H1 (cell line): ENCODE data around the gene NOM1. TPM values are rescaled to one million over a fixed set of nuclear protein-coding genes. Genes with fewer than 3 reads are reported as not detected.
A peak's percentile ranks its signal among the peaks of the same experiment; 100 is the strongest.

Experiments used
- CTCF ChIA-PET: fragments of 300-600 bp; sonication (Branson Sonifier 250); formaldehyde crosslinking; loops from one replicate; lab custom pipeline; 2021; ENCODE audit not compliant: partially characterized antibody; lab: Charles Lee
- POLR2A ChIA-PET: fragments of 300-600 bp; sonication (Branson Sonifier 250); formaldehyde crosslinking; loops from one replicate; lab custom pipeline; 2021; ENCODE audit warnings: inconsistent platforms; ENCODE audit not compliant: partially characterized antibody; lab: Charles Lee
- DNase-seq, 2 experiments: peaks; one replicate each; pipeline versions ENCODE4 v3.0.0 to v3.0.0-alpha.2; 2010 to 2022; ENCODE audit warnings: low spot score in 2 of 2, low read depth in 1 of 2, mixed read lengths in 1 of 2
- FAIRE-seq: peaks from 2 replicates; lab custom pipeline; 2011; peaks lifted over from hg19 to GRCh38; lab: Jason Lieb, UNC
- H2AFZ ChIP-seq: 2 replicates; pipeline ENCODE4 v1.8.1; 2012; ENCODE audit warnings: low read length, inconsistent platforms
- H2AK5ac ChIP-seq: 2 replicates; pipeline ENCODE4 v1.6.1; 2013; ENCODE audit warnings: low read depth, low read length
- H2BK120ac ChIP-seq: replicated peaks from 2 replicates; pipeline ENCODE3; 2013; ENCODE audit warnings: low read depth, low read length, inconsistent platforms
- H2BK12ac ChIP-seq: 2 replicates; pipeline ENCODE4 v1.6.1; 2013; ENCODE audit warnings: low read depth, low read length
- H2BK15ac ChIP-seq: 2 replicates; pipeline ENCODE4 v1.6.1; 2013; ENCODE audit warnings: low read length
- H2BK20ac ChIP-seq: 2 replicates; pipeline ENCODE4 v1.6.1; 2013; ENCODE audit warnings: low read length
- H2BK5ac ChIP-seq: 2 replicates; pipeline ENCODE4 v1.6.1; 2013; ENCODE audit warnings: low read depth, low read length
- H3K14ac ChIP-seq: 2 replicates; pipeline ENCODE4 v1.6.1; 2013; ENCODE audit warnings: inconsistent platforms; ENCODE audit not compliant: insufficient read length
- H3K18ac ChIP-seq: 2 replicates; pipeline ENCODE4 v1.6.1; 2013; ENCODE audit warnings: low read length; ENCODE audit errors: extremely low read depth
- H3K23ac ChIP-seq: 2 replicates; pipeline ENCODE4 v1.6.1; 2013; ENCODE audit warnings: inconsistent platforms; ENCODE audit not compliant: insufficient read length
- H3K23me2 ChIP-seq: 2 replicates; pipeline ENCODE4 v1.6.1; 2013; ENCODE audit warnings: low read depth, low read length
- H3K27ac ChIP-seq: 2 replicates; pipeline ENCODE4 v1.6.1; 2011; ENCODE audit warnings: low read depth, low read length, inconsistent platforms
- H3K27me3 ChIP-seq, 4 experiments: replicated peaks in 1 of 4; 1 replicate in 1 of 4; 2 replicates in 3 of 4; pipeline versions ENCODE4 v1.6.1 to v1.8.1; 2011 to 2013; ENCODE audit warnings: low read length in 3 of 4, mild to moderate bottlenecking in 3 of 4, inconsistent platforms in 2 of 4, mixed read lengths in 2 of 4, moderate library complexity in 1 of 4; ENCODE audit not compliant: control insufficient read depth in 3 of 4, insufficient read depth in 3 of 4; ENCODE audit errors: extremely low read depth in 1 of 4
- H3K36me3 ChIP-seq, 4 experiments: 2 replicates each; pipeline versions ENCODE4 v1.6.1 to v1.8.1; 2011 to 2013; ENCODE audit warnings: mild to moderate bottlenecking in 4 of 4, low read length in 3 of 4, moderate library complexity in 2 of 4, control low read depth in 1 of 4, inconsistent platforms in 1 of 4; ENCODE audit not compliant: insufficient read depth in 4 of 4, control insufficient read depth in 2 of 4
- H3K4ac ChIP-seq: replicated peaks from 2 replicates; pipeline ENCODE3; 2013; ENCODE audit warnings: low read length, low read depth, mixed read lengths, inconsistent platforms; ENCODE audit not compliant: insufficient read length
- H3K4me1 ChIP-seq, 4 experiments: replicated peaks in 1 of 4; 1 replicate in 1 of 4; 2 replicates in 3 of 4; pipeline versions ENCODE4 v1.6.1 to v1.8.1; 2011 to 2013; ENCODE audit warnings: low read length in 3 of 4, inconsistent platforms in 2 of 4, mixed read lengths in 1 of 4; ENCODE audit not compliant: insufficient read depth in 4 of 4, control insufficient read depth in 3 of 4
- H3K4me2 ChIP-seq, 2 experiments: 2 replicates each; pipeline versions ENCODE4 v1.6.1 to v1.8.1; 2011 to 2013; ENCODE audit warnings: low read depth in 2 of 2, low read length in 2 of 2, control low read depth in 1 of 2, inconsistent platforms in 1 of 2, mild to moderate bottlenecking in 1 of 2; ENCODE audit not compliant: insufficient read depth in 1 of 2
- H3K4me3 ChIP-seq, 4 experiments: fragments of 200-600, 300-600 bp in 1 of 4; sonication (generic), shearing (Covaris generic), sonication (Bioruptor Twin) in 1 of 4; 2 replicates each; pipeline versions ENCODE4 v1.5.1 to v1.8.1; 2011 to 2016; ENCODE audit warnings: low read length in 4 of 4, low read depth in 3 of 4, control low read depth in 2 of 4, inconsistent platforms in 2 of 4, mild to moderate bottlenecking in 2 of 4, mixed read lengths in 1 of 4, moderate library complexity in 1 of 4; ENCODE audit not compliant: insufficient read depth in 2 of 4; ENCODE audit errors: extremely low read depth in 1 of 4
- H3K56ac ChIP-seq: replicated peaks from 2 replicates; pipeline ENCODE3; 2013; ENCODE audit warnings: low read depth, mild to moderate bottlenecking, mixed read lengths, low read length, inconsistent platforms; ENCODE audit not compliant: insufficient read length
- H3K79me1 ChIP-seq: 2 replicates; pipeline ENCODE4 v1.6.1; 2013; ENCODE audit warnings: low read depth, low read length, control low read depth
- H3K79me2 ChIP-seq, 2 experiments: 2 replicates each; pipeline versions ENCODE4 v1.6.1 to v1.8.1; 2012 to 2013; ENCODE audit warnings: low read length in 2 of 2, mild to moderate bottlenecking in 2 of 2, inconsistent platforms in 1 of 2; ENCODE audit not compliant: insufficient read depth in 2 of 2, control insufficient read depth in 1 of 2
- H3K9ac ChIP-seq, 4 experiments: replicated peaks in 1 of 4; 1 replicate in 1 of 4; 2 replicates in 3 of 4; pipeline versions ENCODE4 v1.6.1 to v1.8.1; 2011 to 2013; ENCODE audit warnings: low read depth in 3 of 4, low read length in 3 of 4, control low read depth in 2 of 4, mild to moderate bottlenecking in 2 of 4, moderate library complexity in 2 of 4, inconsistent platforms in 1 of 4; ENCODE audit errors: extremely low read depth in 1 of 4
- H3K9me3 ChIP-seq, 2 experiments: 2 replicates each; pipeline versions ENCODE4 v1.6.1 to v1.8.1; 2012 to 2013; ENCODE audit warnings: mild to moderate bottlenecking in 2 of 2, moderate library complexity in 2 of 2, control low read depth in 1 of 2, inconsistent platforms in 1 of 2, low read depth in 1 of 2, low read length in 1 of 2, mixed read lengths in 1 of 2; ENCODE audit not compliant: insufficient read depth in 2 of 2
- H4K20me1 ChIP-seq, 2 experiments: replicated peaks in 1 of 2; 2 replicates each; pipeline versions ENCODE3 to v1.8.1; 2011 to 2013; ENCODE audit warnings: inconsistent platforms in 2 of 2, low read length in 2 of 2, mild to moderate bottlenecking in 1 of 2; ENCODE audit not compliant: insufficient read depth in 2 of 2, control insufficient read depth in 1 of 2
- H4K5ac ChIP-seq: 2 replicates; pipeline ENCODE4 v1.6.1; 2013; ENCODE audit warnings: low read length, low read depth, mixed read lengths, inconsistent platforms; ENCODE audit not compliant: insufficient read length
- H4K8ac ChIP-seq: 2 replicates; pipeline ENCODE4 v1.8.0; 2013; ENCODE audit warnings: mild to moderate bottlenecking, moderate library complexity, low read length, inconsistent platforms; ENCODE audit not compliant: insufficient read depth; ENCODE audit errors: extremely low read depth
- H4K91ac ChIP-seq: replicated peaks from 2 replicates; pipeline ENCODE3; 2013; ENCODE audit warnings: low read length, mixed read lengths, inconsistent platforms; ENCODE audit not compliant: insufficient read length
- NRF1 ChIP-seq: IDR thresholded peaks from 2 replicates; pipeline ENCODE4 v1.6.1; 2011; ENCODE audit warnings: mild to moderate bottlenecking, low read depth, low read length, improper control_type of control experiment
- WGBS, 2 experiments: shearing (Covaris generic) in 1 of 2; methylation state at CpG; one replicate each; pipeline versions ENCODE4 v1.1.6 to v1.1.7; 2013 to 2015; ENCODE audit warnings: low lambda C conversion rate in 2 of 2, mixed read lengths in 2 of 2, inconsistent platforms in 1 of 2, low coverage in 1 of 2, missing lambda C conversion rate in 1 of 2; ENCODE audit not compliant: insufficient replicate concordance in 2 of 2, insufficient coverage in 1 of 2, insufficient read length in 1 of 2; ENCODE audit errors: extremely low coverage in 1 of 2, missing lambda C conversion rate in 1 of 2; 5-methylcytosine and 5-hydroxymethylcytosine counted together
- polyA plus RNA-seq, 7 experiments: library from polyadenylated mRNA; depleted of rRNA in 3 of 7; stranded (reverse) in 5 of 7; unstranded in 2 of 7; fragments of >200 nt in 5 of 7; fragments of 200-250 nt in 2 of 7; gene quantifications; 1 replicate in 5 of 7; 2 replicates in 1 of 7; 4 replicates in 1 of 7; pipeline versions ENCODE4 v1.2.1 to v1.2.3, GENCODE V29; 2011 to 2013; ENCODE audit warnings: missing spikeins in 2 of 7, mixed read lengths in 2 of 7
- total RNA-seq: library from RNA; stranded (reverse); fragmentation: NEBNext Ultra II Directional; extraction: Animal tissue kit (Norgen Biotek cat#: 25700); gene quantifications from 2 replicates; pipeline ENCODE4 v1.2.1, GENCODE V29; 2021
- TF ChIP-seq, protein P1 (sequence below): IDR thresholded peaks from 2 replicates; pipeline ENCODE4 v1.6.1; 2012; ENCODE audit warnings: inconsistent platforms

NOM1 gene
- total and polyA plus RNA-seq, 2 of the 8 experiments (the other 6 are each of a cell fraction or from before 2014, with no cell fraction given) = 10.6 to 29.1 TPM

DNA sequence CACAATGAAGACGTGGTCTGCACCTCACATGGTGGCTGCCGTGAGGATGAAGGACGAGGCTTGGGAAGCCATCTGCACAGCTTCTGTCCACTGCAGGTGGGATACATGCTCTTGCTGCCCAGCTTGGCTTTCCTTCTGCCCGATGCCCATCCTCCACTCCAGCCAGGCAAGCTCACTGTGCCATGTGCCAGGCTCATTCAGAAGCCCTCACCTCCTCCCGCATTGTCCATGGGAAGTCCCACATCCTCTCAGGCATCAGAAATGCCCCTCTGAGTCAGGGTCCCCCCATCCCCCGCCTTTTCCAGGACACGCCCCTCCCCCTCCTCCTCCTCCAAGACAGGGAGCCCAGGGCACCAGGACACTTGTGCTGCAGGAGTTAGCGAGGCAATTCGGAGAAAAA lies 4.6 kb upstream of the NOM1 start:
- Histone ChIP-seq H3K23me2 (no peaks in the 10 kb centered on the region), H3K9me3 (peaks cover 7 to 14% of the 10 kb centered on the region in 2 experiments; a peak in 2 of 4 replicates), H3K36me3 (no peaks in the 10 kb centered on the region), H2AFZ (peak overlapping the region; percentile 71; the same call in 1 of the 2 replicates), H3K56ac (no peak overlapping the region), H2BK5ac (no peak overlapping the region), H3K4ac (no peak overlapping the region), H3K18ac (no peak overlapping the region), H2BK15ac (0 out of 2 replicates have a peak overlapping the region, but pooled peaks have one; percentile 55), H3K79me2 (peaks cover 0 to 1% of the 10 kb centered on the region in 2 experiments; a peak in 2 of 4 replicates), H3K9ac (no peak overlapping the region), H3K4me1 (peaks cover 0 to 18% (median 2%) of the 10 kb centered on the region in 4 experiments; a peak in 4 of 7 replicates), H4K5ac (no peak overlapping the region), H3K23ac (no peak overlapping the region), H3K14ac (no peak overlapping the region), H3K27me3 (no peaks in the 10 kb centered on the region), H3K4me2 (no peak overlapping the region), H4K8ac (no peak overlapping the region), H4K91ac (no peak overlapping the region), H2AK5ac (0 out of 2 replicates have a peak overlapping the region, but pooled peaks have one; percentile 26), H3K79me1 (no peaks in the 10 kb centered on the region; the same call in 1 of the 2 replicates), H2BK20ac (no peak overlapping the region), H3K4me3 (no peak overlapping the region), H4K20me1 (no peaks in the 10 kb centered on the region), H3K27ac (no peak overlapping the region), H2BK120ac (no peak overlapping the region), H2BK12ac (peak overlapping the region; percentile 68; the same call in 1 of the 2 replicates)
- TF ChIP-seq NRF1 = no peak
- TF ChIP-seq, protein P1, sequence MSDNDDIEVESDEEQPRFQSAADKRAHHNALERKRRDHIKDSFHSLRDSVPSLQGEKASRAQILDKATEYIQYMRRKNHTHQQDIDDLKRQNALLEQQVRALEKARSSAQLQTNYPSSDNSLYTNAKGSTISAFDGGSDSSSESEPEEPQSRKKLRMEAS = 0 out of 2 replicates have a peak, but pooled peaks have one; percentile 21
- DNase-seq (no peak), FAIRE-seq (no peak)
- POLR2A ChIA-PET = no interaction called here
- 81% methylated on average over 7 of the region's 9 CpGs; no CpG with 5 or more reads in 1 of the 2 experiments for WGBS, 2 experiments
- CTCF ChIA-PET = interaction anchor here (2.7 kb wide), 1 partner anchor 46 kb away, joined by 6 read pairs; no protein-coding TSS in a partner anchor
